A673 (cell line): Measurements from ENCODE around the gene ITPR1. TPM values are rescaled to one million over a fixed set of nuclear protein-coding genes. Genes with fewer than 3 reads are reported as not detected.

Source experiments
- BruUV-seq: library from RNA; stranded (reverse); fragments of 400-500 nt; replicated peaks from 2 replicates; lab custom pipeline; 2021; lab: Mats Ljungman, UMichigan
- CTCF ChIA-PET: fragments of 300-600 bp; sonication (Branson Sonifier 250); formaldehyde crosslinking; loops from one replicate; lab custom pipeline; 2022; ENCODE audit warnings: antibody characterized with exemption; lab: Charles Lee
- POLR2A ChIA-PET: fragments of 300-600 bp; sonication (Branson Sonifier 250); formaldehyde crosslinking; loops from one replicate; lab custom pipeline; 2022; ENCODE audit warnings: antibody characterized with exemption; ENCODE audit not compliant: low non-redundant PET; lab: Charles Lee
- DNase-seq: peaks from one replicate; pipeline ENCODE4 v3.0.0-alpha.2; 2015; ENCODE audit warnings: low spot score
- H3K27ac ChIP-seq: fragments of 200-600 bp; sonication (generic); 2 replicates; pipeline ENCODE4 v1.5.1; 2016; ENCODE audit warnings: mixed run types, low read depth, mild to moderate bottlenecking, mixed read lengths, antibody characterized with exemption, low read length; ENCODE audit not compliant: poor library complexity, severe bottlenecking
- H3K27me3 ChIP-seq: fragments of 200-600 bp; sonication (generic); replicated peaks from 2 replicates; pipeline ENCODE4 v1.6.1; 2017; ENCODE audit warnings: mixed run types, low read depth, mild to moderate bottlenecking, mixed read lengths, antibody characterized with exemption, low read length; ENCODE audit not compliant: insufficient read depth, poor library complexity
- H3K36me3 ChIP-seq: fragments of 200-600 bp; sonication (generic); 2 replicates; pipeline ENCODE4 v1.6.1; 2016; ENCODE audit warnings: mixed run types, mild to moderate bottlenecking, mixed read lengths, antibody characterized with exemption, low read length; ENCODE audit not compliant: insufficient read depth, poor library complexity, severe bottlenecking
- H3K4me1 ChIP-seq: fragments of 200-600 bp; sonication (generic); 2 replicates; pipeline ENCODE4 v1.6.1; 2017; ENCODE audit warnings: mixed run types, mild to moderate bottlenecking, mixed read lengths, antibody characterized with exemption, low read length; ENCODE audit not compliant: insufficient read depth, poor library complexity, severe bottlenecking
- H3K4me3 ChIP-seq: fragments of 200-600 bp; sonication (generic); 2 replicates; pipeline ENCODE4 v1.5.1; 2016; ENCODE audit warnings: low read depth, mixed run types, mild to moderate bottlenecking, mixed read lengths, low read length; ENCODE audit not compliant: poor library complexity, severe bottlenecking
- H3K9me3 ChIP-seq: fragments of 200-600 bp; sonication (generic); 2 replicates; pipeline ENCODE4 v1.6.1; 2016; ENCODE audit warnings: mixed run types, low read depth, mild to moderate bottlenecking, mixed read lengths, antibody characterized with exemption, low read length; ENCODE audit not compliant: poor library complexity, severe bottlenecking
- EZH2 ChIP-seq: fragments of 200-600 bp; sonication (generic); IDR thresholded peaks from 2 replicates; pipeline ENCODE4 v1.6.1; 2017; ENCODE audit warnings: borderline replicate concordance, low read depth, mild to moderate bottlenecking, mixed read lengths, antibody characterized with exemption, low read length; ENCODE audit not compliant: poor library complexity, severe bottlenecking
- intact Hi-C: fragments of 100-400 bp; cut with micrococcal nuclease; formaldehyde crosslinking; loops from one replicate; pipeline ENCODE4 v1.10.0; 2022; ENCODE audit not compliant: unreplicated experiment
- total RNA-seq: library from RNA; stranded (reverse); gene quantifications from 2 replicates; pipeline ENCODE4 v1.2.3, GENCODE V29; 2021
- TF ChIP-seq, protein P1 (sequence below): fragments of 300-800, 200-600 bp; sonication (generic); conservative IDR thresholded peaks from 2 replicates; pipeline ENCODE4 v1.5.1; 2017; ENCODE audit warnings: low read depth, mild to moderate bottlenecking, antibody characterized with exemption, low read length, moderate library complexity, mixed read lengths

Gene ITPR1
- total RNA-seq, 1 experiment from 2014 or later = 8.6 TPM

DNA sequence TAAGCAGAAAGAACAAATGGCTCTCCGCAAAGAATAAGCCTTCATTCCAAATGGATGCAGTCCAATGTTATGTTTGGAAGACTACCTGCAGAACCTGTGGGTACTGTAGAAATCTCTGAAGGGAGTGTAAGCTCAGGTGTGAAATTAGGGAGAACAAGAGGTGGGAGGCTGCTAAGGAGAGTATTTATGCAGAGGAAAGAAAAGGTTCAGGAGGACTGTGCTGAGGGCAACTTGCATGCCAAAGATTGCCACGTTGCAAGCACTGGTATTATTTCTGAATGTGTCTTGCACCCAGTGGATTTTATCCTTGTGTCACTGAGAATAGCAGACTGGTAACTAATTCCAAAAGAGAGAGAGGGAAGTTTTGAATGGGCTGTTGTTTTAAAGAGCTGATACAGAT is 144.1 kb downstream of the ITPR1 start:
- Histone ChIP-seq H3K4me1 (no peaks in the 10 kb centered on the region), H3K27me3 (peaks cover 3% of the 10 kb centered on the region), H3K36me3 (no peaks in the 10 kb centered on the region), H3K9me3 (no peaks in the 10 kb centered on the region), H3K4me3 (no peak overlapping the region), H3K27ac (no peak overlapping the region)
- CTCF ChIA-PET = no interaction called here
- POLR2A ChIA-PET = no interaction called here
- intact Hi-C loops = no loop called here
- no peak for DNase-seq
- no peak for TF ChIP-seq EZH2
- TF ChIP-seq, protein P1, sequence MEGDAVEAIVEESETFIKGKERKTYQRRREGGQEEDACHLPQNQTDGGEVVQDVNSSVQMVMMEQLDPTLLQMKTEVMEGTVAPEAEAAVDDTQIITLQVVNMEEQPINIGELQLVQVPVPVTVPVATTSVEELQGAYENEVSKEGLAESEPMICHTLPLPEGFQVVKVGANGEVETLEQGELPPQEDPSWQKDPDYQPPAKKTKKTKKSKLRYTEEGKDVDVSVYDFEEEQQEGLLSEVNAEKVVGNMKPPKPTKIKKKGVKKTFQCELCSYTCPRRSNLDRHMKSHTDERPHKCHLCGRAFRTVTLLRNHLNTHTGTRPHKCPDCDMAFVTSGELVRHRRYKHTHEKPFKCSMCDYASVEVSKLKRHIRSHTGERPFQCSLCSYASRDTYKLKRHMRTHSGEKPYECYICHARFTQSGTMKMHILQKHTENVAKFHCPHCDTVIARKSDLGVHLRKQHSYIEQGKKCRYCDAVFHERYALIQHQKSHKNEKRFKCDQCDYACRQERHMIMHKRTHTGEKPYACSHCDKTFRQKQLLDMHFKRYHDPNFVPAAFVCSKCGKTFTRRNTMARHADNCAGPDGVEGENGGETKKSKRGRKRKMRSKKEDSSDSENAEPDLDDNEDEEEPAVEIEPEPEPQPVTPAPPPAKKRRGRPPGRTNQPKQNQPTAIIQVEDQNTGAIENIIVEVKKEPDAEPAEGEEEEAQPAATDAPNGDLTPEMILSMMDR = no peak
- no TSS peak for BruUV-seq

DNA sequence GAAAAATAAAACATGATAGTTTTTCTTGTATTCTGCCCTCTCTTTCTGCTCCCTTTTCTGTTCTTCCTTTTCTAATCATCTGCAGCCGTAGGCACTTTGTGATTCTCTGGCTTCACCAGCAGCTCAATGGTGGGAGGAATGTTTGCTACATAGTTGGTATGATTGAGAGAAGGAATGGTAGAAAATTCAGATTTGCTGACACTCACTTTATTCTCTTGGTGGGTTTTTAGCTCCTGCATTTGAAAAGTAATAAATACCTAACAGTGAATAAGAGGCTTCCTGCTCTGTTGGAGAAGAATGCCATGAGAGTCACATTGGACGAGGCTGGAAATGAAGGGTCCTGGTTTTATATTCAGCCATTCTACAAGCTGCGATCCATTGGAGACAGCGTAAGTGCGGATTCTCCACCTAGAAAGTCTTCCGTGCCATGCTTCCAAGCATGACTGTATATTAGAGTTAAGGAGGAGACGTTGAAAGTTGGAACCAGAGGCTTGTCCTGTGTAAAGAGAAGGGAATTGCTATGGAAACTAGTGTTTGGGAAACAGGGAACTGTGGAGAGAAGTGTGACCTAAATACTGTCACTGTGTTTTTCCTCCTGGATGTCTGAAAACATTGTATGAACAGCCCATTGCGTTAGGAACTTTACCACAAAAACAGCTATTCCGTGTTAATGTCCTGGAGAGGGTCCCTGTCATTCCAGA is 148.9 kb downstream of the ITPR1 start:
- no TSS peak for BruUV-seq
- no peak overlapping the region for H3K4me3 ChIP-seq
- ChIA-PET CTCF (no interaction called here), POLR2A (no interaction called here)
- H3K4me1 ChIP-seq = no peaks in the 10 kb centered on the region
- intact Hi-C loops = no loop called here
- no peak overlapping the region for H3K27ac ChIP-seq
- H3K9me3 ChIP-seq = no peaks in the 10 kb centered on the region
- H3K27me3 ChIP-seq = peaks cover 2% of the 10 kb centered on the region
- TF ChIP-seq, protein P1 = no peak
- no peak for TF ChIP-seq EZH2
- DNase-seq = no peak
- H3K36me3 ChIP-seq = no peaks in the 10 kb centered on the region

DNA sequence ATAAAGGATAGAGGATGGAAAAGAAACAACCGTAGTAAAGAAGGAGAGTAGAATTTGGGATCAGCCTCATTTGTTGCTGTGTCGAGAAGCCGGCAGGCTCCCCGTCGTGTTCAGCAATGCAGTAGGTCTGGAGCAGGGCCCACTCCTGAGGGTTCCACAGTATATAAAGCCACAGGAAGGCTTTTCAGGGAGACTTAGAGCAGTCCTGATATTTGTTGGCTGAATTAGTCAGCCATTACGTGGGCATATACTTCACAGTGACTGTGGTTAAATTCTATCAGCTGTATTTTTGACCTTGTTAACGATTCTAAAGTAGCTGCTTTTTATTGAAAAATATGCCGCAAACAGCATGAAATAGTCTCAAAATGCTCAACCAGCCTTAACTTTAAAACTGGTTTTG is 149.5 kb downstream of the ITPR1 start:
- POLR2A ChIA-PET = no interaction called here
- CTCF ChIA-PET = no interaction called here
- Histone ChIP-seq H3K4me3 (no peak overlapping the region), H3K4me1 (no peaks in the 10 kb centered on the region), H3K27me3 (no peaks in the 10 kb centered on the region), H3K9me3 (no peaks in the 10 kb centered on the region), H3K27ac (no peak overlapping the region), H3K36me3 (no peaks in the 10 kb centered on the region)
- no peak for TF ChIP-seq EZH2
- TF ChIP-seq, protein P1 = no peak
- DNase-seq = no peak
- BruUV-seq = no TSS peak
- intact Hi-C loops = no loop called here
